Measurements from ENCODE around the gene FADS1. TPM values are rescaled to one million over a fixed set of nuclear protein-coding genes. Genes with fewer than 3 reads are reported as not detected.

FADS1 gene
- total and polyA plus RNA-seq, 2 donors from 2014 or later, result 6.7 to 19.5 TPM

DNA sequence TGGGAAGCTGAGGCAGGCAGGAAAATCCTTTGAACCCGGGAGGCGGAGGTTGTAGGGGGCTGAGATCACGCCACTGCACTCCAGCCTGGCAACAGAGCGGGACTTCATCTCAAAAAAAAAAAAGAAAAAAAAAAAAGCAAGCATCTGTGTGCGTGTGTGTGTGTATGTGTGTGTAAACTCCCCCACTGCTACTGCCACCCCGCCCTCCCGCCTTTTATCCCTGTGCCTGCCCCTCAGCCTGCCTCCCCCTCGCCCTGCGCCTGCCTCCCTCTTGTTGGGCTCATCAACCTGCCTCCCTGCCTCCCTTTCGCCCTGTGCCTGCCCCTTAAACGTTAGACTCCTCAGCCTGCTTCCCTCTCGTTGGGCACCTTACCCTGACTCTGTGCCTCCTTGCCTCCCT, 42.4 kb downstream of the FADS1 start:
- Histone ChIP-seq H3K27me3 (ENCODE audit: control insufficient read depth, insufficient read depth, low read length) (no peaks in the 10 kb centered on the region), H3K9me3 (ENCODE audit: control insufficient read depth in 2 of 3, insufficient read depth in 1 of 3, low read length in 3 of 3) (no peaks in the 10 kb centered on the region), H3K27ac (ENCODE audit: low read depth in 2 of 2, low read length in 2 of 2) (no peak overlapping the region), H3K4me1 (ENCODE audit: control insufficient read depth in 2 of 3, insufficient read depth in 2 of 3, low read depth in 1 of 3, low read length in 3 of 3) (peaks cover 0 to 9% (median 0%) of the 10 kb centered on the region in 3 donors), H3K9ac (ENCODE audit: low read length in 3 of 3) (no peak overlapping the region), H3K4me3 (ENCODE audit: low read length in 3 of 3) (no peak overlapping the region), H3K36me3 (ENCODE audit: control insufficient read depth in 2 of 3, insufficient read depth in 3 of 3, low read length in 3 of 3) (no peaks in the 10 kb centered on the region)
- FAIRE-seq (no peak), DNase-seq (peak in 4 of 5 donors; percentile 64 to 88 (median 76))
- intact Hi-C loops (cut with DNase I), result no loop called here
- TF ChIP-seq, protein P1, sequence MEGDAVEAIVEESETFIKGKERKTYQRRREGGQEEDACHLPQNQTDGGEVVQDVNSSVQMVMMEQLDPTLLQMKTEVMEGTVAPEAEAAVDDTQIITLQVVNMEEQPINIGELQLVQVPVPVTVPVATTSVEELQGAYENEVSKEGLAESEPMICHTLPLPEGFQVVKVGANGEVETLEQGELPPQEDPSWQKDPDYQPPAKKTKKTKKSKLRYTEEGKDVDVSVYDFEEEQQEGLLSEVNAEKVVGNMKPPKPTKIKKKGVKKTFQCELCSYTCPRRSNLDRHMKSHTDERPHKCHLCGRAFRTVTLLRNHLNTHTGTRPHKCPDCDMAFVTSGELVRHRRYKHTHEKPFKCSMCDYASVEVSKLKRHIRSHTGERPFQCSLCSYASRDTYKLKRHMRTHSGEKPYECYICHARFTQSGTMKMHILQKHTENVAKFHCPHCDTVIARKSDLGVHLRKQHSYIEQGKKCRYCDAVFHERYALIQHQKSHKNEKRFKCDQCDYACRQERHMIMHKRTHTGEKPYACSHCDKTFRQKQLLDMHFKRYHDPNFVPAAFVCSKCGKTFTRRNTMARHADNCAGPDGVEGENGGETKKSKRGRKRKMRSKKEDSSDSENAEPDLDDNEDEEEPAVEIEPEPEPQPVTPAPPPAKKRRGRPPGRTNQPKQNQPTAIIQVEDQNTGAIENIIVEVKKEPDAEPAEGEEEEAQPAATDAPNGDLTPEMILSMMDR (IDR thresholded peaks at IDR 0.05; ENCODE audit: borderline replicate concordance, extremely low read depth, insufficient read depth), result no peak

- H3K27ac ChIP-seq (ENCODE audit: low read depth in 2 of 2, low read length in 2 of 2), result no peak overlapping the region
- FAIRE-seq (no peak), DNase-seq (peak in 1 of 5 donors; percentile 77)
Measured at GRCh38 chr11:61773809-61774208, 43.0 kb downstream of the FADS1 start.

GRCh38 chr11:61773356-61773755, 43.4 kb downstream of the FADS1 start:
- H3K9me3 ChIP-seq (ENCODE audit: control insufficient read depth in 2 of 3, insufficient read depth in 1 of 3, low read length in 3 of 3), result no peaks in the 10 kb centered on the region
- no peak overlapping the region for H3K27ac ChIP-seq (ENCODE audit: low read depth in 2 of 2, low read length in 2 of 2)
- H3K9ac ChIP-seq (ENCODE audit: low read length in 3 of 3), result no peak overlapping the region
- intact Hi-C loops (cut with DNase I), result no loop called here
- FAIRE-seq (no peak), DNase-seq (peak in 4 of 5 donors; percentile 72 to 90 (median 76))
- TF ChIP-seq, protein P1 (IDR thresholded peaks at IDR 0.05; ENCODE audit: borderline replicate concordance, extremely low read depth, insufficient read depth), result no peak
- no peaks in the 10 kb centered on the region for H3K36me3 ChIP-seq (ENCODE audit: control insufficient read depth in 2 of 3, insufficient read depth in 3 of 3, low read length in 3 of 3)
- H3K4me1 ChIP-seq (ENCODE audit: control insufficient read depth in 2 of 3, insufficient read depth in 2 of 3, low read depth in 1 of 3, low read length in 3 of 3), result peaks cover 0 to 9% (median 0%) of the 10 kb centered on the region in 3 donors
- no peaks in the 10 kb centered on the region for H3K27me3 ChIP-seq (ENCODE audit: control insufficient read depth, insufficient read depth, low read length)
- H3K4me3 ChIP-seq (ENCODE audit: low read length in 3 of 3), result no peak overlapping the region

More at GRCh38 chr11:61773809-61774208, 43.0 kb downstream of the FADS1 start:
- no peaks in the 10 kb centered on the region for H3K9me3 ChIP-seq (ENCODE audit: control insufficient read depth in 2 of 3, insufficient read depth in 1 of 3, low read length in 3 of 3)
- H3K9ac ChIP-seq (ENCODE audit: low read length in 3 of 3), result no peak overlapping the region
- H3K36me3 ChIP-seq (ENCODE audit: control insufficient read depth in 2 of 3, insufficient read depth in 3 of 3, low read length in 3 of 3), result no peaks in the 10 kb centered on the region
- TF ChIP-seq, protein P1 (IDR thresholded peaks at IDR 0.05; ENCODE audit: borderline replicate concordance, extremely low read depth, insufficient read depth), result no peak
- intact Hi-C loops (cut with DNase I), result no loop called here
- no peaks in the 10 kb centered on the region for H3K27me3 ChIP-seq (ENCODE audit: control insufficient read depth, insufficient read depth, low read length)
- H3K4me1 ChIP-seq (ENCODE audit: control insufficient read depth in 2 of 3, insufficient read depth in 2 of 3, low read depth in 1 of 3, low read length in 3 of 3), result peaks cover 0 to 9% (median 0%) of the 10 kb centered on the region in 3 donors
- no peak overlapping the region for H3K4me3 ChIP-seq (ENCODE audit: low read length in 3 of 3)

- no peak overlapping the region for H3K9ac ChIP-seq (ENCODE audit: low read length in 3 of 3)
- H3K27ac ChIP-seq (ENCODE audit: low read depth in 2 of 2, low read length in 2 of 2), result peak overlapping the region in 1 of 2 donors; percentile 32
- no peak overlapping the region for H3K4me3 ChIP-seq (ENCODE audit: low read length in 3 of 3)
- H3K4me1 ChIP-seq (ENCODE audit: control insufficient read depth in 2 of 3, insufficient read depth in 2 of 3, low read depth in 1 of 3, low read length in 3 of 3), result peaks cover 0 to 7% (median 0%) of the 10 kb centered on the region in 3 donors
- FAIRE-seq (no peak), DNase-seq (peak in 4 of 5 donors; percentile 84 to 94 (median 89))
- no peaks in the 10 kb centered on the region for H3K9me3 ChIP-seq (ENCODE audit: control insufficient read depth in 2 of 3, insufficient read depth in 1 of 3, low read length in 3 of 3)
- TF ChIP-seq, protein P1 (IDR thresholded peaks at IDR 0.05; ENCODE audit: borderline replicate concordance, extremely low read depth, insufficient read depth), result no peak
- no peaks in the 10 kb centered on the region for H3K27me3 ChIP-seq (ENCODE audit: control insufficient read depth, insufficient read depth, low read length)
- intact Hi-C loops (cut with DNase I), result no loop called here
- no peaks in the 10 kb centered on the region for H3K36me3 ChIP-seq (ENCODE audit: control insufficient read depth in 2 of 3, insufficient read depth in 3 of 3, low read length in 3 of 3)
Measured at GRCh38 chr11:61771985-61772455, 44.8 kb downstream of the FADS1 start.
